Measurements from ENCODE around the gene SLC25A45. TPM values are rescaled to one million over a fixed set of nuclear protein-coding genes. Genes with fewer than 3 reads are reported as not detected.

The SLC25A45 gene
- total and polyA plus RNA-seq, 2 donors (not counting 1 experiment from before 2014, with no cell fraction given) = 16.4 to 80.6 TPM

GRCh38 chr11:65392186-65392829 lies 9.9 kb upstream of the SLC25A45 start:
- ATAC-seq (ENCODE audit: low read depth) (no peak), DNase-seq (no peak)
- no peak overlapping the region for H3K9ac ChIP-seq (ENCODE audit: low read length)
- peaks cover 41% of the 10 kb centered on the region for H3K4me1 Mint-ChIP-seq
- no peaks in the 10 kb centered on the region for H3K27me3 Mint-ChIP-seq
- peaks cover 0 to 72% of the 10 kb centered on the region in 2 experiments for H3K36me3 ChIP-seq (replicated peaks in 1 of 2; ENCODE audit: control extremely low read depth in 1 of 2, control insufficient read depth in 1 of 2, extremely low read depth in 1 of 2, insufficient read depth in 2 of 2, low read length in 1 of 2)
- H3K4me2 ChIP-seq (replicated peaks; ENCODE audit: low read depth, low read length, poor library complexity, severe bottlenecking) = no peak overlapping the region
- peaks cover 55% of the 10 kb centered on the region for H4K20me1 ChIP-seq (ENCODE audit: control insufficient read depth, insufficient read depth, low read length, poor library complexity, severe bottlenecking)
- POLR2A ChIA-PET = interaction anchor here (0.9 to 2.5 kb wide), 3 partner anchors 11 to 115 kb away, joined by 3 to 17 read pairs (median 5); no protein-coding TSS in a partner anchor
- no peaks in the 10 kb centered on the region for H3K9me3 Mint-ChIP-seq (ENCODE audit: insufficient read depth)
- peak overlapping the region; percentile 59 for H3K27ac Mint-ChIP-seq
- intact Hi-C loops (cut with micrococcal nuclease) = no loop called here
- H3K27me3 ChIP-seq (replicated peaks in 1 of 4; ENCODE audit: control extremely low read depth in 1 of 4, control insufficient read depth in 3 of 4, insufficient read depth in 4 of 4, low read length in 3 of 4) = no peaks in the 10 kb centered on the region
- H3K4me3 Mint-ChIP-seq = no peak overlapping the region
- no peak overlapping the region for H3K4me3 ChIP-seq (ENCODE audit: control extremely low read depth in 1 of 5, extremely low read depth in 1 of 5, insufficient read depth in 1 of 5, low read depth in 2 of 5, low read length in 4 of 5)
- H2AFZ ChIP-seq (ENCODE audit: insufficient read depth, low read depth, low read length, poor library complexity, severe bottlenecking) = no peak overlapping the region
- no peaks in the 10 kb centered on the region for H3K9me3 ChIP-seq (ENCODE audit: control extremely low read depth in 1 of 3, control insufficient read depth in 2 of 3, insufficient read depth in 1 of 3, low read length in 2 of 3)
- 93% methylated on average over 13 of the region's 13 CpGs for WGBS (ENCODE audit: insufficient coverage)
- peaks cover 71% of the 10 kb centered on the region for H3K79me2 ChIP-seq (ENCODE audit: control insufficient read depth, insufficient read depth, low read length)
- peaks cover 37 to 47% of the 10 kb centered on the region in 2 donors for H3K4me1 ChIP-seq (ENCODE audit: control insufficient read depth in 2 of 2, insufficient read depth in 2 of 2, low read length in 2 of 2)
- TF ChIP-seq CTCF (IDR thresholded peaks at IDR 0.05) (no peak), EZH2 (IDR thresholded peaks at IDR 0.05; ENCODE audit: borderline replicate concordance, insufficient read depth, low read depth, low read length, poor library complexity, severe bottlenecking) (no peak)
- CTCF ChIA-PET = interaction anchor here (0.6 kb wide), 1 partner anchor 15 kb away, joined by 3 read pairs; no protein-coding TSS in a partner anchor
- no peak overlapping the region for H3K27ac ChIP-seq (ENCODE audit: low read length in 2 of 2)

- TF ChIP-seq EZH2 (IDR thresholded peaks at IDR 0.05; ENCODE audit: borderline replicate concordance, insufficient read depth, low read depth, low read length, poor library complexity, severe bottlenecking) (no peak), CTCF (IDR thresholded peaks at IDR 0.05) (no peak)
- peaks cover 55% of the 10 kb centered on the region for H4K20me1 ChIP-seq (ENCODE audit: control insufficient read depth, insufficient read depth, low read length, poor library complexity, severe bottlenecking)
- no peaks in the 10 kb centered on the region for H3K27me3 Mint-ChIP-seq
- DNase-seq (no peak), ATAC-seq (ENCODE audit: low read depth) (no peak)
- H3K4me1 ChIP-seq (ENCODE audit: control insufficient read depth in 2 of 2, insufficient read depth in 2 of 2, low read length in 2 of 2) = peaks cover 44 to 57% of the 10 kb centered on the region in 2 donors
- WGBS (ENCODE audit: insufficient coverage) = 95% methylated on average over 9 of the region's 9 CpGs
- peak overlapping the region; percentile 46 for H3K27ac Mint-ChIP-seq
- peaks cover 0 to 61% of the 10 kb centered on the region in 2 experiments for H3K36me3 ChIP-seq (replicated peaks in 1 of 2; ENCODE audit: control extremely low read depth in 1 of 2, control insufficient read depth in 1 of 2, extremely low read depth in 1 of 2, insufficient read depth in 2 of 2, low read length in 1 of 2)
- intact Hi-C loops (cut with micrococcal nuclease) = no loop called here
- ChIA-PET CTCF (no interaction called here), POLR2A (interaction anchor here (0.6 to 2.5 kb wide), 6 partner anchors 13 to 116 kb away, joined by 3 to 17 read pairs (median 4); no protein-coding TSS in a partner anchor)
- no peaks in the 10 kb centered on the region for H3K9me3 Mint-ChIP-seq (ENCODE audit: insufficient read depth)
- H3K27me3 ChIP-seq (replicated peaks in 1 of 4; ENCODE audit: control extremely low read depth in 1 of 4, control insufficient read depth in 3 of 4, insufficient read depth in 4 of 4, low read length in 3 of 4) = no peaks in the 10 kb centered on the region
- no peaks in the 10 kb centered on the region for H3K9me3 ChIP-seq (ENCODE audit: control extremely low read depth in 1 of 3, control insufficient read depth in 2 of 3, insufficient read depth in 1 of 3, low read length in 2 of 3)
- H3K4me2 ChIP-seq (replicated peaks; ENCODE audit: low read depth, low read length, poor library complexity, severe bottlenecking) = peak overlapping the region; percentile 42
- no peak overlapping the region for H3K4me3 ChIP-seq (ENCODE audit: control extremely low read depth in 1 of 5, extremely low read depth in 1 of 5, insufficient read depth in 1 of 5, low read depth in 2 of 5, low read length in 4 of 5)
- peaks cover 81% of the 10 kb centered on the region for H3K79me2 ChIP-seq (ENCODE audit: control insufficient read depth, insufficient read depth, low read length)
- no peak overlapping the region for H3K9ac ChIP-seq (ENCODE audit: low read length)
- H3K4me3 Mint-ChIP-seq = no peak overlapping the region
- peaks cover 49% of the 10 kb centered on the region for H3K4me1 Mint-ChIP-seq
- no peak overlapping the region for H3K27ac ChIP-seq (ENCODE audit: low read length in 2 of 2)
- H2AFZ ChIP-seq (ENCODE audit: insufficient read depth, low read depth, low read length, poor library complexity, severe bottlenecking) = no peak overlapping the region
These were observed 8.6 kb upstream of the SLC25A45 start for GRCh38 chr11:65390996-65391395.

Data from B cell (primary cell).